Endometrial microvascular endothelial cells (primary cell): ENCODE results near the gene CORT. TPM values are rescaled to one million over a fixed set of nuclear protein-coding genes. Genes with fewer than 3 reads are reported as not detected.
"Not testable (repeated sequence)": the region's sequence is repeated elsewhere in the genome, so short reads cannot be mapped to it uniquely, and the experiment has no call there.

Experiments used
- in situ Hi-C: cut with HindIII; loops from 2 replicates; pipeline ENCODE4 v1.10.0; 2017; ENCODE audit warnings: low sequenced_read_pairs, low pct_unique_long_range_greater_than_20kb; ENCODE audit errors: inconsistent ontology term
- total RNA-seq: library from RNA; depleted of rRNA; stranded (reverse); fragments of >200 nt; gene quantifications from one replicate; pipeline ENCODE4 v1.2.3, GENCODE V29; 2015; ENCODE audit errors: inconsistent ontology term

Gene CORT
- total RNA-seq, 1 donor from 2014 or later: not detected

GRCh38 chr1:10472220-10473144 lies 22.7 kb downstream of the CORT start, which contains the start of gene DFFA:
DFFA (minus strand) TSS chr1:10472529; CDS start chr1:10472458, 71 bp downstream.
- in situ Hi-C loops: no loop called here

- in situ Hi-C loops: no loop called here
Observed at GRCh38 chr1:10473145-10473765, 23.4 kb downstream of the CORT start.

- in situ Hi-C loops: not testable (repeated sequence)
Observed at GRCh38 chr1:10474309-10474612, 24.4 kb downstream of the CORT start.

- in situ Hi-C loops: no loop called here
Observed at GRCh38 chr1:10474613-10475507, 25.0 kb downstream of the CORT start, which contains the start of gene PEX14. PEX14 (plus strand) TSS chr1:10474950; CDS start chr1:10474967, 17 bp downstream.

GRCh38 chr1:10475510-10475909 lies 25.7 kb downstream of the CORT start:
- in situ Hi-C loops: no loop called here

- in situ Hi-C loops: no loop called here
Observed at GRCh38 chr1:10479296-10479695, 29.5 kb downstream of the CORT start.

GRCh38 chr1:10480614-10481013 lies 30.8 kb downstream of the CORT start:
- in situ Hi-C loops: no loop called here

- in situ Hi-C loops: no loop called here
Observed at GRCh38 chr1:10484521-10484920, 34.7 kb downstream of the CORT start.

GRCh38 chr1:10489291-10490055 lies 39.6 kb downstream of the CORT start:
- in situ Hi-C loops: loop anchor here (10.0 kb wide), 1 partner anchor 185 kb away; no protein-coding TSS in a partner anchor

GRCh38 chr1:10490286-10490970 lies 40.6 kb downstream of the CORT start:
- in situ Hi-C loops: loop anchor here (10.0 kb wide), 1 partner anchor 186 kb away; no protein-coding TSS in a partner anchor

GRCh38 chr1:10494418-10494753 lies 44.6 kb downstream of the CORT start:
- in situ Hi-C loops: loop anchor here (10.0 kb wide), 1 partner anchor 190 kb away; no protein-coding TSS in a partner anchor

- in situ Hi-C loops: loop anchor here (10.0 kb wide), 1 partner anchor 190 kb away; no protein-coding TSS in a partner anchor
Observed at GRCh38 chr1:10494754-10495474, 45.1 kb downstream of the CORT start.

GRCh38 chr1:10495475-10495817 lies 45.6 kb downstream of the CORT start:
- in situ Hi-C loops: loop anchor here (10.0 kb wide), 1 partner anchor 191 kb away; no protein-coding TSS in a partner anchor

GRCh38 chr1:10495952-10496351 lies 46.1 kb downstream of the CORT start:
- in situ Hi-C loops: loop anchor here (10.0 kb wide), 1 partner anchor 191 kb away; no protein-coding TSS in a partner anchor

- in situ Hi-C loops: loop anchor here (10.0 kb wide), 1 partner anchor 192 kb away; no protein-coding TSS in a partner anchor
Observed at GRCh38 chr1:10497109-10497508, 47.3 kb downstream of the CORT start.

GRCh38 chr1:10498231-10498630 lies 48.4 kb downstream of the CORT start:
- in situ Hi-C loops: loop anchor here (10.0 kb wide), 1 partner anchor 193 kb away; no protein-coding TSS in a partner anchor
